HG02840 (cell line): Measurements from ENCODE around the gene TMEM80.

Experiments used
- ATAC-seq: cut with Tn5 transposase; IDR thresholded peaks from one replicate; pipeline ENCODE4 v1.9.1; 2021; ENCODE audit warnings: mild to moderate bottlenecking, moderate library complexity, moderate number of reproducible peaks; ENCODE audit not compliant: unreplicated experiment, low FRiP score

TMEM80 gene

DNA sequence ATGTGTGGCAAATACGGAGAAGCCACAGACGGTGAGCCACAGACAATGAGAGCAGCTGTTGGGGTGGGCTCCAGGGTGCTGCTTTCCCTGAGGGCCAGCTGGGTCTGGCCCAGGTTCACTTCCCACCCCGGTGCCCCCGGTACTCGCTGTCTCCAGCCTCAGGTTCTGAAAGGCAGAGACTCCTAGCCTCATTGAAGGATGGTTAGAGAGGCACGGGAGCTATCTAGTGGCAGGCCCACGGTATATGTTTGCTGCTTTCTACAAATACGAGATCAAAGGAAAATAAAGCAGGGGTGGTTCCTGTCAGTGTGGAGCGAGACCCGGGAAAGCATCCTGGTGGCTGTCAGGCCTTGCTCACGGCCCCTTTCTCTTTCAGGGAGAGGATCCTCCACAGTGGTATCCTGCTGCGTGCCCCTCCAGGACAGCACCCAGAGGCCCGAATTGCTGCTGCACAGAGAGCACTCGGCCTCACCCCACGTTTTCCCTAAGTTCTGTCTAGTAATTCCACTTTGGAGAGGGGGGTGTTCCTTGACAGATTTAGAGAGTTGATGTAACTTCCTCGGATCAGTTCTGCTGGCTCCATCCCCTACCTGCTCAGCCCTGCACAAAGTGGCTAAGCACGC, 3.0 kb downstream of the TMEM80 start:
- no peak for ATAC-seq

DNA sequence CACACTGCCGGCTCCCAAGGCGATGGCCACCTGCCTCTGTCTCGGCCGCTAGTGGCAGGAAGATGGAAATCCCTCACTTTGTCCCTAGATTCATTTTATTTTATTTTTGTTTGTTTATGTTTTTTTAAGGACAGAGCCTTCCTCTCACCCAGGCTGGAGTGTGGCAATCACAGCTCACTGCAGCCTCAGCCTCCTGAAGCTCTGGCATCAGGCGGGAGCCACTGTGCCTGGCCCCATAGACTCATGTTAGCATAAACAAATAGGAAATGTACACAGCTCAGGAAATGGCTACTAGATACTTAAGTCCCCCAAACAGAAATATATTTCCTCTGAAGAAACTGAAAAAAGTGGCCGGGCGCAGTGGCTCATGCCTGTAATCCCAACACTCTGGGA, 3.5 kb downstream of the TMEM80 start:
- ATAC-seq: no peak

DNA sequence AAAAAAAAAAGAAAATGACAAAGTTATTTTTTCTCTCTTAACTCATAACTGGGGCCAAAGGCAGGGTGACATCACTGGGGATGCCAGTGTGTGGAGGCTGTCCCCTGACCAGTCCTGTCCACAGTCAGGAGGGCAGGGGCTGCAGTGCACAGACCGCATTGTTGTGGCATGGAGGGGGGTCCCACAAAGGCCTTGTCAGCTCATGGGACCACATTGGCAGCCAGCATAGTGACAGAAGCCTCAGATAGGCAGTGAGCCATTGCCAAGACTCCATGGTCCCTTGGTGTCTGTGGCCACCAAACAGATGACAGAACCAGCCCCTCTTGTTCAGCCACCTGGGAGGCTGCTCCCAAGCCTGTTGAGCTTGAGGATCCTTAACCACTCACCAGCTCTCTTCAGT, 4.1 kb downstream of the TMEM80 start:
- ATAC-seq: no peak

DNA sequence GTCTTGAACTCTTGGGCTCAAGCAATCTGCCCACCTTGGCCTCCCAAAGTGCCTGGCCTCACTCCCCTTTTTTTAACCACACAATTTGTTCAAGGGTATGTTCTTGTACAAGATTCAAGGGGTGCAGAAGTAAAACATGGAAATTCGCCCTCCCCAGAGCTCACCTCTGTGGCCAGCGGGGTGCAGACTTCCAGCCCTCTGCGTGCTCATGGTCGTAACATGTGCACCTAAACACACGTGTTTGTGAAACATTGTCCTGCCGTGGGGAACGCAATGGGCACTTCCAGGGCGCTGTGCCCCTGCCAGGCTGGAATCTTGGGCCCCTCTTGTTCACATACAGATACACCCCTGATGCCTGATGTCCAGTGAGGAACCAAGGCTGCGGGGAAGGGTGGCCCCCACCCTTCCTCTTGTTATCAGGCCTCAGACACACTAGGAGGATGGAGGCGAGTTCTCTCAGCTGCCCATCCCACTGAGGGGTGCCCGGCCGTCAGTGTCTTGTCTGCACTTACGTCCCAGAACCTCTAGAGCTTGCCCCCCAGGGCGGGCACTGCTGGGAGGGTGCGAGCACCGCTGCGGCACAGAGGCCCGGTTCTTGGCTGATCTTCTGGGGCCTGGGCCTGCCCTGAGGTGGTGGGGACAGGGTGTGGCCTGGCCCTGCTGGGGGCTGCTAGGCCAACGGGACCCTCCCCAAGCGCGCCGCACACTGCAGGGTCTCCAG, 6.3 kb downstream of the TMEM80 start:
- no peak for ATAC-seq

DNA sequence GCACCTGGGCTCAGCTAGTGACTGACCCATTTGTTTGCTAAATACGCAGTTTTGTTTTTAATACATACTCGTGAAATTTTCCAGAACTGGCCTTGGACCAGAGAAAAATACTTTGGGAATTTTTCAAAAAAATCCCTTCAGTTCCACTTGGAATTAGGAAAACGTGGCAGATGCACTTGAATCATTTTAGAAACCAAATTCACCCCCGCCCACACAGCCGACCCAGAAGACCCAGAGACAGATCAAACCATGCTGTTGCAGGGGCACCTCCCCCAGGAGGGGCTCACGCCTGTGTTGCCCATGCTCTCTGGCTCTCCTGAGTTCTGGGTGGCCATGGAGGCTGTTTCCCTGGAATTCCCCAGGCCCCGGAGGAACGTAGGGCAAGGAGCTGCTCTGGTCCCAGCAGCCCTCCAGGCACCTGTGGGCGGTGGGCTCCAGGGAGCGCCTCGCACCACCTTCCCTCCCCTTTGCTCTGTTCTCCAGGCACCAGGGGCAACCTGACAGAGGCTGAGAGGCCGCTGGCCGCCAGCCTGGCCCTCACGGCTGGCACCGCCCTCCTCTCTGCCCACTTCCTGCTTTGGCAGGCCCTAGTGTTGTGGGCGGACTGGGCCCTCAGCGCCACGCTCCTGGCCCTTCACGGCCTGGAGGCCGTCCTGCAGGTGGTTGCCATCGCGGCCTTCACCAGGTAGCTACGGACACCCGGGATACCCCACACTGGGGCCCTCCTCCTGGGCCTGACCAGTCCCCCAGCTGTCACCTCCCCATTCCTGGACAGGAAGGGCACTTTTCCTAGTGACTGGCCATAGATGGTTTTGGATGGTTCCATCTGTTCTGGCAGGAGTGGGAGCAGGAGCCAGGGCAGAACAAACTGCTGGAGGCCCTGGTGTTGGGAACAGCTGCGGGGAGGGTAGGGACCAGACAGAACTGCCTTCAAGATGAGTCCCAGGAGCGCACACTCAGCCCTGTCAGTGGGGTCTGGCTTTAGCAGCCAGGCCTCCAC, 7.1 kb downstream of the TMEM80 start:
- no peak for ATAC-seq

DNA sequence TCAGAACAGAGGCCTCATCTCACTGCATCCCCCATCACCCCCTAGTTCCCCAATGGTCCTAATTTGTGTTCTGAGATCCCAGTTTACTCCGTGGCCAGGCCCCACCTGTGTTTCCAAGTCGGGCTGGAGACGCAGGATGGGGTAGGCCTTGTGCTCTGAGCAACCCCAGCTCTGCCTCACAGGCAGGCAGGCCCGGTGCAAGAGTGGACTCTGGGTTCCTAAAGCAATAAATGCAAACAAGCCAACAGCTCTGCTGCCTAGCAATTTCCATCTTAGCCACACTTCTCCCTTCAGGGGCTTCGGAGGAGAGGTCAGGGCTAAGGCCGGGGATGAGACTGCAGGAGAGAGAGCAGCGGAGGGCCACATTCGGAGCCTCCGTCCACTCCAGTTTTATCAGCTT, 7.9 kb downstream of the TMEM80 start:
- ATAC-seq: no peak

DNA sequence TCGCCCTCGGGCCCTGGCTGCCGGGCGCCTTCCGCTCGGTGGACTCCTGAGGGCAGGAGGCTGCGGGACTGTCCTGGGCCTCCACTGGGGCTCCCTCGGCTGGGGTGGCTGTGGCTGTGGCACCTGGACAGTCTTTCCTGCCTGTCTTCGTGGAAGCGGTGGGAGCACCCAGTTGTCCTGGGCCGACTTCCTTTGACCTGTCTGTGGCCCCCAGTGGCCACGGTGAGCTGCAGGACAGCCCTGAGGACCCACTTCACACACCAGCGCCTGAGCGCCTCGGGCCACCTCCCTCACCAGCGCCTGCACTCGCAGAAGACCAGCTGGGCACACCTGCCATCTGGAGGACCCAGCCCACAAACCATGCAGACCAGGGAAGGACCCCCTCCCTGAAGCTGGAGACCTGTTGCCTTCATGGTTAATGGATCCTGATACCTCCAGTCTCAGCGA, 8.6 kb downstream of the TMEM80 start:
- ATAC-seq: no peak

DNA sequence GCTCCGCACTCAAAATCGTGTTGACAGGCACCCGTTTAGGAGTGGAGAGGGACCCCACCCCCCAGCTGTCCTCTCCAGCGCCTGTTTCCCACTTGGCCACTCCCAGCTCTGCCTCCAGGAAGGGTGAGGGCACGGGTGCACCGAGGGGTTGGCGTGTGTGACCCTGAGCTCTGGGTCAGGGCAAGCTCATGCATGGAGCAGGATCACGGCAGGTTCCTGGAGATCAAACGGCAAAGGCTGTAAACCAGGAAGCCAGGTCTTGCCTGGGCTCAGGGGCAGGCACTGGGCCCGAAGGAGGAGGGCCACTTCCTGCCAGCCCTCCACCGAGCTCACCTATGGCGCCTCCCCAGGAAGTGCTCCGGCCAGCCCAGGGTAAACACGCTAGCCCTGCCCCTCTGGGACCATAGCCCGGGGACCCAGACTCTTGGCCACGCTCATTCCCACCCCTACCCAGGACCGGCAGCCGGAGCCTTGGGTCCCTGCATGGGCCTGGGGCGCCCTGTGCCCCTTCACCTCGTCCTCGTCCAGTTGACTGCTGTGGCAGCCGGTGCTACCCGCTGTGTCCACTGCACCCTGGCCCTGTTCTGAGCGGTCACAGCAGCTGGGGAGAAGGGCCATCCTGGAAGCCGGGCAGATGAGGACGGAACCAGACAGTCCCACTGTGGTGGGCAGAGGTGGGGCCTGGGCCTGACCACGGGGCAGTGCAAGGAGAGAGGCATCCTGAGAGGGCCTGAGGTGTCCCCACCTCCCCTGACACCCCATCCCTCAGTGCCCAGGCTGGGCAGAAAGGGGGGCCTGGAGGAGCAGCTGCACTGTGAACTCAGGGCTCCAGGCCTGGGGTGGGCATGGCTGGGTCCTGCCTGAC, 9.4 kb downstream of the TMEM80 start:
- ATAC-seq: no peak

DNA sequence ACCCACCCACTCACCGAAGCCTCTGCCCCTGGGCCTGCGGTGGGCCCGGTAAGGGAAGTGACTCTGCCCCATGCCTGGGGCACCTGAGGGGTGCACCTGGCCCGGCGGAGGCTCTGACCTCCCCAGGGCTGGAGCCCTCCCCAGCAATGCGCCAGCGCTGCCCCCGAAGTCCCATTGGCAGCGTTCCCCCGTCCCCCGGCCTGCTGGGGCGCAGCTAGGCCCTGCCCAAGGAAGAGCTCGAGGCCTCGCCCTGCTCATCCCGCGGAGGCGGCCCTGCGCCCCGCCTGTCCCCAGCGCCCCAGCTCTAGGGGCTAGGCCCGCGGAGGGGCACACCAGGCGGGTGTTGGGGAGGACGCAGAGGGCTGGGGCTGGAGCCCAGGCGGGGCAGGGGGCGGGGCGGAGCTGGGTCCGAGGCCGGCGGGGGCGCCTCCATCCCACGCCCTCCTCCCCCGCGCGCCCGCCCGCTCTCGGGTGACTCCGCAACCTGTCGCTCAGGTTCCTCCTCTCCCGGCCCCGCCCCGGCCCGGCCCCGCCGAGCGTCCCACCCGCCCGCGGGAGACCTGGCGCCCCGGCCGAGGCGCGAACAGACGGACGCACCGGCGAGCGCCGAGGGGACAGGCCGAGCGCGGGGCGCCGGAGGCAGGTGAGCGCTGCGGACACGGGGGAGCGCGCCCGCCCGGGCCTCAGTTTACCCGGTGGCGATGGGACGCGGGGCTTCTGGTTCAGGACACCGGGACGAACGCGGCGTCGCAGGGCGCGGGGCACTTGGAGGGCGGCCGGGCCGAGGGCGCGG, 10.2 kb downstream of the TMEM80 start, which contains the start of gene EPS8L2:
Gene EPS8L2, plus strand, starts transcription at position 586 of the 793 bp plus-strand sequence. CDS start 3,177 bp downstream, outside the sequence.
- no peak for ATAC-seq

DNA sequence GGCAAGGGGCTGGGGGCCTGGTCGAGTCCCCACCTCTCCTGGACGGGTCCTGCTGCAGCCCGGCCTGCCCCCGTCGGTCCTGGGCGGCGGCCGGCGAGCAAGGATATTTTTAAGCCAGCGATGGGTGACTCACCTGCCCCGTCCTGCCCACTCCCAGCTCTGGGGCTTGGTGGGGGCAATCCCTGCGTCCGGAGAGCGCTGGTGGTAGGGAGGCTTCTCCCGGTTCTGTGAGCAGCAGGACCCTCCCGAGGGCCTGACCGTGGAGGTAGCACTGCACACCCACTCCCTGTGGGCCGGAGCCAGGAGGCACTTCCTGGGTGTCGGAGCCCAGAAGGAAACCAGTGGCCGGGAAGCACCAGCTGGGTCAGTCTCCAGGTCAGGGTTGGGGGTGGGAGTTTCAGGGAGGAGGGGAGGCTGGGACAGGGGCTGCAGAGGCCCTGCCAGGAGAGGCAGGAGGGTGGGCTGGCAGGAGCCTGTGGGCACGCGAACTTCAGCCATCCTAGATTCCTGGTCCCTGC, 10.9 kb downstream of the TMEM80 start:
- no peak for ATAC-seq

DNA sequence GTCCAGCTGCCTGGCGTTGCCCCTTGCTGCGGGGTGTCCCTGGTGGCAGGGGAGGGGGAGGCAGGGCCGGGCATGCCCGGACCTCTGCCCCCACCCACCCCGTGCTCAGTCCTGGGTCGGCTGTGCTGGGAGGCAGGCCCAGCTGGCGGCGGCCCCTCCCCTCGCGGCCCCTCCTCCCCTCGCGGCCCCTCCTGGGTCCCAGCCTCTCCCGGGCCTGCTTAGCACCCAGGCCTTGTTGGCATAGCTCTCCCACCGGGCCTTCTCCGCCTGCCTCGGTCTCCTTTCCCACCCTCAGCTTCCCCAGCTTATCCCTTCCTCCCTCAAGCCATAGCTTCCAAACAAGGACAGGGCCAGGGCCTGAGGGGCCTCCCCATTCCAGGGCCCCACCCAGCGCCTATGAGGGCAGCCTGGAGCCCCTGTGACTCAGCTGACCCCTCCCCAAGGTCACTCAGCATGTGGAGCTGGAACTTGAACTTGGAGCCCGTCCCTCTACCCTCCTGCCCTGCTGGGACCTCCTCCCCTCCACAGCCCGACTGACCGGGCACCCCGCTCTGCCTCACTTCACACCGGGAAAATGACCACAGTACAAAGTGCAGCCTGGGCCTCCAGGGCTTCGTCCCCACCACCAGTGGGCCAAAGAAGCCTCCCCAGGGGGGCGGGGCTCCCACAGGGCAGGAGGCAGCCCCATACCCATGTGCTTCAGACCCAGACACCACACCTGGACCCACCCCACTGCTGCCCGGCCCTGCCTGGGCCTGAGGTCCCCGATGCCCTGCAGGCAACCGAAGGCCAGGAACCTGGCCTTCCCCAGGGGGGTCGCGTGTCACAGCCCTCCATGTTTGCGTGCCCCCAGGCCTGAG, 11.6 kb downstream of the TMEM80 start:
- ATAC-seq: no peak

DNA sequence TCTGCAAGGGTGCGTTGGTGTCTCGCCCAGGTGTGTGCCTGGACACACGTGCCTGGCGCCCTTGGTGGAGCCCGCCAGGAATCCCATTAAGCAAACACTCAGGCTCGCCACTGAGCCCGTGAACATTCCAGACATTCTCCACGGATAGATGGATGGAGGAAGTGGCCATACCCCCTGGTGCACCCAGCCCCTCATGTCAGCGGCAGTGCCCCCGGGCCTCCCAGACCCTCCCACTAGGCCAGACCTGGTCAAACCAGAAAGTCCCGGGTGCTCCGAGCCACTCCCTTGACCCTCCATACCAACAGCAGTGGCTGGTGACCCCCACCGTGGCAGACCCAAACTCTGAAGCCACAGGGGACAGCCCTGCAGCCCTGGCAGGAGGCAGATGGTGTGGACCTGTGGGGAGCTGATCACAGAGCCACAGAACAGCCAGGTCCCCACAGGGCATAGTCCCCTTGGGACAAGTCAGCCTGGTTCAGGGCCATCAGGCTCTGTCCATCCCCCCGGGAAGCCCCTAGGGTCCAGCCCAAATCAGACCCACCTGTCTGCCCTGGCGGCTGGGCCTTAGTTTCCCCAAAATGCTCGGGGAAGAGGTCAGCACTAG, 12.3 kb downstream of the TMEM80 start:
- ATAC-seq: no peak

DNA sequence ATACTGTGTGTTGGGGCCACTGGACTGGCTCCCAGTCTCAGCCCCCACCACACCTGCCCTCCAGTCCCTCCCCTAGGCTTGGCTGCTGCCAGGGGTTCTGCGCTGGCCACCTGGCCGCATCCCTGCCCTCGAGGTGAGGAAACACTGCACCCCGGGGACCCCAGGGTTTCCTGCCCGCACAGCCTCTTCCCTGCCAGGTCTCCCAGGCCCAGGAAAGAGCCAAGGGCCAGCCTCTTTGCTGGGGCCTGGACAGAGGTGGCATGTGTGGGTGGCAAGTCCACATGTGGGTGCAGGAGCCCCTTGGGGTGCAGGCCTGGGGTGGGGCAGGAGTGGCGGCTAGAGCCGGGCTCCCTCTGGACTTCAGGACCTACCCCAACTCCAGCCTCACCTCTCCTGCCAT, 12.9 kb downstream of the TMEM80 start:
- no peak for ATAC-seq

DNA sequence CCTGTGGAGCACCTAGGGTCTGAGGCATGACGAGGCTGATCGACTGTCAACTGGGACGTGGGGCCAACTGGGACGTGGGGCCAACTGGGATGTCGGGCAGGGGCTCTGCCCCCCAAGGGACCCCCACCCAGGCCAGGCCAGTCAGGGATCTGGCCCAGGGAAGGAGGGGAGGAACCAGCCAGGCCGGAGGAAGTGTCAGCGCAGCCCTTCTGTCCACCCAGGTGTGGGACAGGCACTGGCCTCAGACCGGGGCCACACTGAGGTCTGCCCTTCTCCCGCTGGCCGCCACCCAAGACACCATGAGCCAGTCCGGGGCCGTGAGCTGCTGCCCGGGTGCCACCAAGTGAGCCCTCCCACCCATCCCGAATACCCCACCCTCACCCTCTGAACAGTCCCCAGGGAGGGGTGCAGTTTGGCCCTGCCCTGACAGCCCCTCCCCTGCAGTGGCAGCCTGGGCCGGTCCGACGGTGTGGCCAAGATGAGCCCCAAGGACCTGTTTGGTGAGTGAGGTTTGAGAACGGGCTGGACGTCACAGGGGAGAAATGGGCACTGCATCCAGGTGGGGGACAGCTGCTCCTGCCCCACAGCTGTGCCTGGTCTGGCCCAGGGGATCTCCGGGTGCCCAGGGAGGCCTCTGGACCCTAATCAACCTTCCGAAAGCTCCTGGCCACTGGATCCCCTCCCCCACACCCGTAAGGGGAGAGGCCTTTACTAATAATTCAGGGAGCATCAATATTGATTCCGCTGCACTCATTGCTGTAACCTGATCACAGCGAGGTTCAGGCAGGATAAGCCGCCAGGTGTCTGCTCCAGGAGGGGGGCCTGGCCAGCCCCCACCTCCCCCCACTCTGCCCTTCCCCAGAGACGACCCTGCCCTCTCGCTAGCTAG, 13.7 kb downstream of the TMEM80 start:
- ATAC-seq: no peak

DNA sequence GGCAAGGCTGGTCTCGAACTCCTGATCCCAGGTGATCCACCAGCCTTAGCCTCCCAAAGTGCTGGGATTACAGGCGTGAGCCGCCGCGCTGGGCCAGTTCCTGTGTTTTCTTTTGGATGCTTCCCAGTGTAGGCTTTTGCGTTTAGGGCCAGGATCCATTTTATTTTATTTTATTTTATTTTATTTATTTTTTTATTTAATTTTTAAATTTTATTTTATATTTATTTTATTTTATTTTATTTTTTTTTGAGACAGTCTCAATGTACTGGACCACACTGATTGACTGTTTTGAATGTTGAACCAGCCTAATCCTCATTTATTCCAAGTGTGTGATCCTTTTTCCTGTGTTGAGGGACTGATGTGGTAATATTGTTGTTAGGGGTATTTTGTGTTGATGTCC, 18.8 kb downstream of the TMEM80 start:
- no peak for ATAC-seq

DNA sequence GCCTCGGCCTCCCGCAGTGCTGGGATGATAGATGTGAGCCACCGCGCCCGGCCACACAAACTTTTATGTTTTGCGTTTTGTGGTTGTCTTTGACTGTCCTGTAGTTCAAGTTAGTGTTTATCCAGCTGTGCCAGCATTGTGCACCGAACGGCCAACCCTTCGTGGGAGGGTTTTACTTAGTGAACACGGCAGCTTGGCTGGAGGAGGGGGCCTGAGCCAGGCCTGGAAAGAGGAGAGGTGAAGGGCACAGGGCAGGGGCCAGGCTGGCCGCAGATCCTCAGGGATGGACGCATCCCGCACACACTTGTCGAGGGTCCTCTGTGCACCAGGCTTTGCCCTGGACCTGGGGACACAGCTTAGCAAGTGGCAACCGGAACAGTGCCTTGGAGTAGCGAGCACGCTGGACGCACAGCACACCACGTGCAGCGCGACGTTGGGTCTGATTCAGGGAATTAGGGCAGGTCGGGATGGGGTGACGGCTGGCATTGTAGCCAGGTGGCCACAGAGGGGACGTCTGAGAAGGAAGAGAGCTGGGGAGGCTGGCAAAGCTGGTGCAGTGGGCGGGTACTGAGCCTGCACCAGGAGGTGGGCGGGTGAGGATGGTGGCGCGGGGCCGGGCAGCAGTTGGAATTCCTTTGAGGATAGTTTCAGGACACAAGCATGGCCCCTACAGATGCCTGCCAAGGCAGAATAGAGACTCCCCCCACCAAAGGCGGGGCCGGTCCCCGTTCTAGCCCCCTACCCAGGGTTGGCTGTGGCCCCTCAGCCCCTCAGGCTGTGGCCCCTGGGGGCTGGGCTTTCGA, 23.8 kb downstream of the TMEM80 start:
- ATAC-seq: no peak
